ENCODE data around the gene NGEF. TPM values are rescaled to one million over a fixed set of nuclear protein-coding genes. Genes with fewer than 3 reads are reported as not detected.

Gene NGEF
- total RNA-seq, 1 donor from 2014 or later: 2.6 TPM

- no peak overlapping the region for H3K27ac ChIP-seq (ENCODE audit: low read depth, low read length)
- peaks cover 4 to 11% (median 7%) of the 10 kb centered on the region in 3 donors for H3K4me1 ChIP-seq (ENCODE audit: control insufficient read depth in 3 of 3, insufficient read depth in 3 of 3, low read length in 3 of 3)
- H3K9ac ChIP-seq (ENCODE audit: low read depth in 1 of 3, low read length in 3 of 3): no peak overlapping the region
- no peak overlapping the region for H3K4me3 ChIP-seq (ENCODE audit: low read length in 3 of 3)
- peaks cover 0 to 6% (median 2%) of the 10 kb centered on the region in 3 donors for H3K27me3 ChIP-seq (ENCODE audit: control insufficient read depth in 3 of 3, insufficient read depth in 3 of 3, low read length in 3 of 3)
- H3K36me3 ChIP-seq (ENCODE audit: control insufficient read depth in 3 of 3, insufficient read depth in 3 of 3, low read length in 3 of 3): no peaks in the 10 kb centered on the region
- H3K9me3 ChIP-seq (ENCODE audit: control insufficient read depth in 3 of 3, low read length in 3 of 3): no peaks in the 10 kb centered on the region
These were observed 139.0 kb downstream of the NGEF start for GRCh38 chr2:232873909-232874641.

DNA sequence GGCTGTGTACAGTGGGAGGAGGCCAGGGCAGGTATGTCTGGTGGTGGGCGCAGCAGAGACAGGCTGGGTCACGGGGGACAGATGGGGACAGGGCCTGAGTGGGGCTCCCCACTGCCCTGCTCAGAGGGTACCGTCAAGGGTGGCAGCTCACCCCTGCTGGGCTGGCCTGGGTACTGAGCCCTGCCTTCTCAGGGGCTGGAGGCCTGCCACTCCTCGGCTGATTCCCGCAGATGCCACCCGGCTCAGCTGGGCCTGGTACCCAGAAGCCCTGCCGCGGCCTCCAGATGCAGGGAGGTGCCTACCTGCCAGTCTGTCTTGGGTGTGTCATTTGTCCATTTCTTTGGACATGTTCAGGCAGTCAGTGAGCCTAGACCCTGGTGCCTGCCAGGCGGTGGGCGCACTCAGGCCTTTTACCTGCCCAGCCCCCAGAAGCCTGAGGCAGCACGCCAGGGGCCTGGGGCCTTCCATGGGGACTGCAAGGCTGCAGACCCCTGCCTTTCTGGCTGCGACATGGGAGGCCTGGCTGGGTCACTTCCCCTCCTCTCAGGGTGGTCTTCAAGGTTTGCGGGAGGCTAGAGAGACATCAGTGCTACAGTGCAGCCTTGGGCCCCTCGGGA lies 139.7 kb downstream of the NGEF start:
- no peak overlapping the region for H3K4me3 ChIP-seq (ENCODE audit: low read length in 3 of 3)
- no peaks in the 10 kb centered on the region for H3K9me3 ChIP-seq (ENCODE audit: control insufficient read depth in 3 of 3, low read length in 3 of 3)
- H3K9ac ChIP-seq (ENCODE audit: low read depth in 1 of 3, low read length in 3 of 3): no peak overlapping the region
- no peak overlapping the region for H3K27ac ChIP-seq (ENCODE audit: low read depth, low read length)
- H3K36me3 ChIP-seq (ENCODE audit: control insufficient read depth in 3 of 3, insufficient read depth in 3 of 3, low read length in 3 of 3): no peaks in the 10 kb centered on the region
- peaks cover 0 to 6% (median 2%) of the 10 kb centered on the region in 3 donors for H3K27me3 ChIP-seq (ENCODE audit: control insufficient read depth in 3 of 3, insufficient read depth in 3 of 3, low read length in 3 of 3)
- peaks cover 4 to 11% (median 7%) of the 10 kb centered on the region in 3 donors for H3K4me1 ChIP-seq (ENCODE audit: control insufficient read depth in 3 of 3, insufficient read depth in 3 of 3, low read length in 3 of 3)

GRCh38 chr2:232872826-232873225 lies 140.2 kb downstream of the NGEF start:
- Histone ChIP-seq H3K27ac (ENCODE audit: low read depth, low read length) (no peak overlapping the region), H3K4me1 (ENCODE audit: control insufficient read depth in 3 of 3, insufficient read depth in 3 of 3, low read length in 3 of 3) (peaks cover 4 to 11% (median 7%) of the 10 kb centered on the region in 3 donors), H3K9ac (ENCODE audit: low read depth in 1 of 3, low read length in 3 of 3) (no peak overlapping the region)

GRCh38 chr2:232871835-232872736 lies 141.0 kb downstream of the NGEF start:
- Histone ChIP-seq H3K4me1 (ENCODE audit: control insufficient read depth in 3 of 3, insufficient read depth in 3 of 3, low read length in 3 of 3) (peaks cover 4 to 8% (median 7%) of the 10 kb centered on the region in 3 donors), H3K9ac (ENCODE audit: low read depth in 1 of 3, low read length in 3 of 3) (no peak overlapping the region), H3K4me3 (ENCODE audit: low read length in 3 of 3) (no peak overlapping the region), H3K27ac (ENCODE audit: low read depth, low read length) (no peak overlapping the region), H3K27me3 (ENCODE audit: control insufficient read depth in 3 of 3, insufficient read depth in 3 of 3, low read length in 3 of 3) (peaks cover 0 to 6% (median 2%) of the 10 kb centered on the region in 3 donors), H3K36me3 (ENCODE audit: control insufficient read depth in 3 of 3, insufficient read depth in 3 of 3, low read length in 3 of 3) (no peaks in the 10 kb centered on the region), H3K9me3 (ENCODE audit: control insufficient read depth in 3 of 3, low read length in 3 of 3) (no peaks in the 10 kb centered on the region)

More at GRCh38 chr2:232872826-232873225, 140.2 kb downstream of the NGEF start:
- H3K4me3 ChIP-seq (ENCODE audit: low read length in 3 of 3): no peak overlapping the region
- no peaks in the 10 kb centered on the region for H3K9me3 ChIP-seq (ENCODE audit: control insufficient read depth in 3 of 3, low read length in 3 of 3)
- H3K27me3 ChIP-seq (ENCODE audit: control insufficient read depth in 3 of 3, insufficient read depth in 3 of 3, low read length in 3 of 3): peaks cover 0 to 6% (median 2%) of the 10 kb centered on the region in 3 donors
- no peaks in the 10 kb centered on the region for H3K36me3 ChIP-seq (ENCODE audit: control insufficient read depth in 3 of 3, insufficient read depth in 3 of 3, low read length in 3 of 3)

- peaks cover 4 to 7% (median 6%) of the 10 kb centered on the region in 3 donors for H3K4me1 ChIP-seq (ENCODE audit: control insufficient read depth in 3 of 3, insufficient read depth in 3 of 3, low read length in 3 of 3)
- H3K27me3 ChIP-seq (ENCODE audit: control insufficient read depth in 3 of 3, insufficient read depth in 3 of 3, low read length in 3 of 3): peaks cover 0 to 6% (median 2%) of the 10 kb centered on the region in 3 donors
- no peaks in the 10 kb centered on the region for H3K36me3 ChIP-seq (ENCODE audit: control insufficient read depth in 3 of 3, insufficient read depth in 3 of 3, low read length in 3 of 3)
- no peak overlapping the region for H3K27ac ChIP-seq (ENCODE audit: low read depth, low read length)
- H3K4me3 ChIP-seq (ENCODE audit: low read length in 3 of 3): no peak overlapping the region
- no peaks in the 10 kb centered on the region for H3K9me3 ChIP-seq (ENCODE audit: control insufficient read depth in 3 of 3, low read length in 3 of 3)
- no peak overlapping the region for H3K9ac ChIP-seq (ENCODE audit: low read depth in 1 of 3, low read length in 3 of 3)
These were observed 141.6 kb downstream of the NGEF start for GRCh38 chr2:232871418-232871834.

GRCh38 chr2:232870766-232871371 lies 142.2 kb downstream of the NGEF start:
- peaks cover 4 to 7% (median 6%) of the 10 kb centered on the region in 3 donors for H3K4me1 ChIP-seq (ENCODE audit: control insufficient read depth in 3 of 3, insufficient read depth in 3 of 3, low read length in 3 of 3)
- no peak overlapping the region for H3K27ac ChIP-seq (ENCODE audit: low read depth, low read length)
- no peak overlapping the region for H3K9ac ChIP-seq (ENCODE audit: low read depth in 1 of 3, low read length in 3 of 3)
- no peaks in the 10 kb centered on the region for H3K36me3 ChIP-seq (ENCODE audit: control insufficient read depth in 3 of 3, insufficient read depth in 3 of 3, low read length in 3 of 3)
- no peaks in the 10 kb centered on the region for H3K9me3 ChIP-seq (ENCODE audit: control insufficient read depth in 3 of 3, low read length in 3 of 3)
- peaks cover 0 to 6% (median 2%) of the 10 kb centered on the region in 3 donors for H3K27me3 ChIP-seq (ENCODE audit: control insufficient read depth in 3 of 3, insufficient read depth in 3 of 3, low read length in 3 of 3)
- H3K4me3 ChIP-seq (ENCODE audit: low read length in 3 of 3): no peak overlapping the region

GRCh38 chr2:232870018-232870765 lies 142.9 kb downstream of the NGEF start, which contains the start of gene SNORC:
SNORC (plus strand) TSS chr2:232870264; CDS start chr2:232870342, 78 bp downstream.
- Histone ChIP-seq H3K4me3 (ENCODE audit: low read length in 3 of 3) (no peak within 1 kb of the TSS), H3K9me3 (ENCODE audit: control insufficient read depth in 3 of 3, low read length in 3 of 3) (no peaks in the 10 kb centered on the region), H3K27me3 (ENCODE audit: control insufficient read depth in 3 of 3, insufficient read depth in 3 of 3, low read length in 3 of 3) (peaks cover 0 to 2% (median under 1%) of the 10 kb centered on the region in 3 donors), H3K36me3 (ENCODE audit: control insufficient read depth in 3 of 3, insufficient read depth in 3 of 3, low read length in 3 of 3) (no peaks in the 10 kb centered on the region), H3K9ac (ENCODE audit: low read depth in 1 of 3, low read length in 3 of 3) (no peak within 1 kb of the TSS), H3K4me1 (ENCODE audit: control insufficient read depth in 3 of 3, insufficient read depth in 3 of 3, low read length in 3 of 3) (peaks cover 0 to under 1% (median under 1%) of the 10 kb centered on the region in 3 donors), H3K27ac (ENCODE audit: low read depth, low read length) (no peak within 1 kb of the TSS)

DNA sequence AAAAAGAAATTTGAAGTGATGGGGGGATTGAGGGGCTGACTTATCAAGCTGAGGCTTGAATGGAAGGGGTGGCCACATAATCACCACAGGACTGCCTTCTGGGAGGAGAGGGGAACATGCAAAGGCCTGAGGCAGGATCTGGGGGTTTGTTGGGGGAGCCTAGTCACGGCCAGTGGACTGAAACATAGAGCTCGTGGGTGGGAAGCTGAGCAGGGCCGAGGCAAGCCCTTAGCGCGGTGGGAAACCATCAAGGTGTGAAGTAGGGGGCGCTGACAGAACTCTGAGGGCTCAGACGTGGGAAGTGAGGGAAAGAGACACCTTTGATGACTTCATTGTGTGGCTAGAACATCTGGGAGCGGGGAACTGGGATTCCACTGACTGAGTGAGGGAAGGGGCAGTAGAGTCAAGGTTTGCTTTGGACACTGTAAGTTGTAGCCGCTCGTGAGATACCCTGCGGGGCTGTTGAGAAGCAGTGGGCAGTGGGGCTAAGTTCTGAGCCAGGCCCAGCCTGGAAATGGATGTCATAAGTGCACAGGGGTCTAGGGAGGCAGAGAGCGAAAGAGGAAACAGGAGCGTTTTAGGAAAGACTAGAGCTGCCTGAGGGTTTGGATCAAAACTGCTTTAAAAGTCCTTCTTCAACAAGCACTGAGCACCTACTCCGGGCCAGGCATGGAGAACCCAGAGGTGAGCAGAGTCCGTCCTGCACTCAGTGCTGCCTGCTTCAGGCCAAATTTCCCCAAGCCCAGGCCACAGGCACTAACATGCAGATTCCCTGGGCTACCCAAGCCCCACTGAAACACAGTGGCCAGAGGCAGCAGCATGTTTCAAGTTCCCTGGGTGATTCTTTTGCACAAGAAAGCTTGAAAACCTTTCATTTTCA lies 143.7 kb downstream of the NGEF start:
- Histone ChIP-seq H3K36me3 (ENCODE audit: control insufficient read depth in 3 of 3, insufficient read depth in 3 of 3, low read length in 3 of 3) (no peaks in the 10 kb centered on the region), H3K27ac (ENCODE audit: low read depth, low read length) (no peak overlapping the region), H3K4me3 (ENCODE audit: low read length in 3 of 3) (no peak overlapping the region), H3K27me3 (ENCODE audit: control insufficient read depth in 3 of 3, insufficient read depth in 3 of 3, low read length in 3 of 3) (no peaks in the 10 kb centered on the region), H3K9ac (ENCODE audit: low read depth in 1 of 3, low read length in 3 of 3) (no peak overlapping the region), H3K9me3 (ENCODE audit: control insufficient read depth in 3 of 3, low read length in 3 of 3) (no peaks in the 10 kb centered on the region), H3K4me1 (ENCODE audit: control insufficient read depth in 3 of 3, insufficient read depth in 3 of 3, low read length in 3 of 3) (no peaks in the 10 kb centered on the region)

All from skeletal muscle tissue (tissue), 4 donors.